GM18870 (cell line): Measurements from ENCODE around the gene PCDHB10.

Source experiments
- ATAC-seq: cut with Tn5 transposase; IDR thresholded peaks from one replicate; pipeline ENCODE4 v1.9.1; 2021; ENCODE audit warnings: moderate library complexity; ENCODE audit not compliant: unreplicated experiment

PCDHB10 gene

GRCh38 chr5:141236516-141237313 is 44.6 kb downstream of the PCDHB10 start:
- ATAC-seq: no peak

- ATAC-seq: no peak
These were observed 49.3 kb downstream of the PCDHB10 start for GRCh38 chr5:141241496-141241895.
